Measurements from ENCODE around the gene RASA3.
"Not testable (repeated sequence)": the region's sequence is repeated elsewhere in the genome, so short reads cannot be mapped to it uniquely, and the experiment has no call there.

The RASA3 gene

DNA sequence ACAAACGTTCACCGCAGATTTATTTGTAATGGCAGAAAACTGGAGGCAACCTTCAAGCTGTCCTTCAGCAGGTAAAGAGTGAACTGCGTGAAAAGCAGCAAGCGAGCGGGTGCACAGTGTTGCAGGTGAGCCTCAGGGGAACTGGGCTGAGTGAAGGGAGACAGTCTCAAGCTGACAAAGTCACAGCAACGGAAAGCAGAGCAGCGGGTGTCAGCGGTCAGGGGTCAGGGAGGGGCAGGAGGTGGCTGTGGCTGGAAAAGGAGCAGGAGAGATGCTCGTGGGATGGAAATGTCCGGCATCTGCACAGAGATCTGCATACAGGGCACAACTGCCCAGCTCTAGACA, 8.5 kb upstream of the RASA3 start:
- DNase-seq (ENCODE audit: low read depth): no peak
- no peak overlapping the region for H3K4me3 ChIP-seq (ENCODE audit: low read depth, low read length)
- TF ChIP-seq, protein P1, sequence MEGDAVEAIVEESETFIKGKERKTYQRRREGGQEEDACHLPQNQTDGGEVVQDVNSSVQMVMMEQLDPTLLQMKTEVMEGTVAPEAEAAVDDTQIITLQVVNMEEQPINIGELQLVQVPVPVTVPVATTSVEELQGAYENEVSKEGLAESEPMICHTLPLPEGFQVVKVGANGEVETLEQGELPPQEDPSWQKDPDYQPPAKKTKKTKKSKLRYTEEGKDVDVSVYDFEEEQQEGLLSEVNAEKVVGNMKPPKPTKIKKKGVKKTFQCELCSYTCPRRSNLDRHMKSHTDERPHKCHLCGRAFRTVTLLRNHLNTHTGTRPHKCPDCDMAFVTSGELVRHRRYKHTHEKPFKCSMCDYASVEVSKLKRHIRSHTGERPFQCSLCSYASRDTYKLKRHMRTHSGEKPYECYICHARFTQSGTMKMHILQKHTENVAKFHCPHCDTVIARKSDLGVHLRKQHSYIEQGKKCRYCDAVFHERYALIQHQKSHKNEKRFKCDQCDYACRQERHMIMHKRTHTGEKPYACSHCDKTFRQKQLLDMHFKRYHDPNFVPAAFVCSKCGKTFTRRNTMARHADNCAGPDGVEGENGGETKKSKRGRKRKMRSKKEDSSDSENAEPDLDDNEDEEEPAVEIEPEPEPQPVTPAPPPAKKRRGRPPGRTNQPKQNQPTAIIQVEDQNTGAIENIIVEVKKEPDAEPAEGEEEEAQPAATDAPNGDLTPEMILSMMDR (conservative IDR thresholded peaks at IDR 0.05; ENCODE audit: low read depth, low read length): no peak

DNA sequence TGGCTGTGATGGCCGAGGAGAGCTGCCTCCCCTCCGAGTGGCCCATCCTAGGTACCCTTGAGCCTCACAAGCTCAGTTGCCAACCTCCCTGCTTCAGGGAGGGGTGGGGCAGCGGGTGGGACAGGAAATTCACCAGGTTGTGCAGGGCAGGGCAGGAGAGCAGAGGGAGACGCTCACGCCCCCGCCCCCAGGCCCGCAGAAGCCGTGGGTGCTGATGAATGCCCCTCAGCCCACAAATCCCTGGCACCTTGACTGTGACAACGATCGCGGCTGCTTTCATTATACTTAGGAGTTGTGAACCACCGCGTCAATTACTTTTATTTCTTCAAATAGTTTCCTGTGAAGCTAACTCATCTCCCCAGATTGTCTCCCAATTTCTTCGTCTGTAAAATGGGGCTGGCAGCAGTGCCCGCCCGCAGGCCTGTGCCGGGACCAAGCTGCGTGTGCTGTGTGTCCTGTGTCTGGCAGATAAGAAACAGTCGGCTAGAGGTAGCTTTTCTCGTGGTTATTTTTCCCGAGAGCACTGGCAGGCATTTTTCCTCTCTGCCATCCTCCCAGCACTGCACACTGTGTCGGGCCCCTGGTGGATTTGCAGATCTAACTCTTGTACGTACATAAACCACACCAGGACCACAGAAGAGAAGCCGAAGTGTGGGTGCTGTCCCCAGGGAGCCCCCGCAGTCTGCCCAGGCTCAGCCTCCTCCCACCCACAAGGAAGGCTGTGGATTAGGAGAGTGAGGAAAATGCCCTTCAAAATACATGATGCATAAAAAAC, 7.9 kb upstream of the RASA3 start:
- H3K4me3 ChIP-seq (ENCODE audit: low read depth, low read length): no peak overlapping the region
- DNase-seq (ENCODE audit: low read depth): no peak
- TF ChIP-seq, protein P1 (conservative IDR thresholded peaks at IDR 0.05; ENCODE audit: low read depth, low read length): no peak

DNA sequence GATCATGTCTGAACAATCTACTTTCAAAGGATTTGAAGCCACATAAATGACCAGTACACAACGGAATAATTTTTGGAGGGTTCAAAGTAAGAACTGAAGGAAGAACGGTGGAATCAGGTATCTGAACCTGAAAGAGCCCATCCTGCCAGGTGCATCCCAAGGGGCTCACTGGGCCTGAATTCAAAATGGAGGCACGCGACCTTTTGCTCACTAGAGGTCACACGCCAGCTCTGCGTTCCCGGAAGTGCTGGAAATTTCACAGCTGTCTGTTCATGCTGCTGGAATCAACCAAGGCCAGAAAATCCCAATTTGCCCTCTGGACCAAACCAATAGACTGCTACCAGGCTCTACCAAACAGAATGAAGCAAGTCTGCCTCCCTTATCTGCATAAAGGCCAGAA, 4.2 kb upstream of the RASA3 start:
- TF ChIP-seq, protein P1 (conservative IDR thresholded peaks at IDR 0.05; ENCODE audit: low read depth, low read length): no peak
- no peak overlapping the region for H3K4me3 ChIP-seq (ENCODE audit: low read depth, low read length)
- no peak for DNase-seq (ENCODE audit: low read depth)

DNA sequence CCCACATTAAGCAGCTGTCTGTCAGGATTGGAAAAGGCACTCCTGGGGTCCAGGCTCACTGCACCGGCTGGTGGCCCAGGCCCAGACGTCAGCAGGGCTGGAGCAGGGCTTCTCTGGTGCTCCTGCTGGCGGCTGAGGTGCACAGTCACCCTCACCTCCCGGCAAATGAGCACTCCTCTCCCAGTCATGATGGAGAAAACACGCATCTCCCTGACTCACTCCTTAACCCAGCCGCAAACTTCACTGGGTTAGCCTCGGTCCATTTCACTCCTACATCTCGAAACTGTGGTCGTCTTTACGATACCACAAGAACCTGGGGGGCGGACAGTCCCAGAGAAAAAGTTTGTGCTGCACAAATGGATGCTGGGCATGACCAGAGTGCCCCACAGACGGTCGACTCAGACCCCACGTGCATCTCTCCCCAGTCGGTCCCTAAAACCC, 3.3 kb upstream of the RASA3 start:
- no peak for DNase-seq (ENCODE audit: low read depth)
- H3K4me3 ChIP-seq (ENCODE audit: low read depth, low read length): no peak overlapping the region
- TF ChIP-seq, protein P1 (conservative IDR thresholded peaks at IDR 0.05; ENCODE audit: low read depth, low read length): no peak

DNA sequence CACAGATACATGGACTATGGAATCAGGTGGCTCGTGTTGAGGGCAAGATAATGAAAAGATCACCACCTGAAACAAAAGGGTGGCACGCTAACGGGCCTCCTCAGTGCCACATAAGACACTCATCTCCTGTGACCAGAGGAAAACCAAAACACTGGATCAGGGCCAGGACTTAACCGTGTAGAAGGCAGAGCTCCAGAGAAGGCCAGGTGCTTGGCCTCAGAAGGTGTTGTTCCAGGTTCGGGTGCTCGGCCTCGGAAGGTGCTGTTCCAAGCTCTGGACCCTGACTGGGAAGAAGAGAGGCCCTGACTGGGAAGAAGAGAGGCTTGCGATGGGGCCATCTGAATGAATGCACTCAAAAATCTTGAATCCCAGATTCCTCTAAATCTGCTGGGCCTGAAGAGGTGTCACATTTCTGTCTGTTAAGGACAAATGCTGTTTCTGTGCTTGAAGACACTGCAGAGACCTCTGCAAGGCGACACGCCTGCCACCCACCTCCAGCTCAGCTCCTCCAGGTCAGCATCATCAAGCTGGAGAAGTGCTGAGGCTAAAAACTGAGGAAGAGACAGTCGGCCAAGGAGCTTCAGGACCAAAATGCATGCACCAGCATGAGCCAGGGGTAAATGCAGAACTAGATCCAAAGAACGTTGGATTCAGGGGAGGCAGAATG, 2.7 kb upstream of the RASA3 start:
- no peak overlapping the region for H3K4me3 ChIP-seq (ENCODE audit: low read depth, low read length)
- no peak for DNase-seq (ENCODE audit: low read depth)
- TF ChIP-seq, protein P1 (conservative IDR thresholded peaks at IDR 0.05; ENCODE audit: low read depth, low read length): no peak

DNA sequence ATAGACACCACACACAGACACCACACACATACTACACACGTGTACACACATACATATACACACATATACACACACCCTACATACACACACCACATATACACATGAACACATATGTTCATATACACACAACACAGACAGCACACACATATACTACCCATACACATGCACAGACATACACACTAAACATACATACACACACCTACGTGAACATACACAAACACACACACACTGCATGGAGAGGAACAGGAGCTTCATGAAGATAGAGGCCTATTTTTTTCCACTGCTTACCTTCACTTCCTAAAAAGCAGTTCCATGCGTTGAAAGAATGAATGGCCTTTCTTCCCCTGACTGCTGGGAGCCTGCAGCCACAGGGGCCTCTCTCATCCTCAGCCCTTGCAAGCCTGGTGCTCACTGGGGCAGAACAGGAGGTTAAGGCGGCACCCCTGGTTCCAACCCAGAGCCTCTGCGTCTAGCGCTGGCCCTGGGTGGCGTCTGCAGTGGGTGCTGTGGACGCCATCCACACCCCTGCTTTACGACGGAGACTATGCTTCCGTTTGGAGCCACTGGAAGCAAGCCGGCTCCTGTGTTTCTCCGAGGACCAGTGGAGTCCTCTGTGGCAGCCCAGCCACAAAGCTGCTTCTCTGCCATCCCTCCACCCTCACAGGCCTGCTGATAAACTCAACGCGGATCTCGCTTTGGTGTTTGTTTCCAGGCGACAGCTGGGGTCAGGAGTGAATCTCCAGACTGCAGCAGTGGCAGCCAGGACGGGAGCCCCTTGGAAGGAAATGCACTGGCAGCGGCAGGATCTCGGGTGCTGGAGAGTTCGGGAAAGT, 1.9 kb upstream of the RASA3 start:
- H3K4me3 ChIP-seq (ENCODE audit: low read depth, low read length): no peak overlapping the region
- TF ChIP-seq, protein P1 (conservative IDR thresholded peaks at IDR 0.05; ENCODE audit: low read depth, low read length): no peak
- DNase-seq (ENCODE audit: low read depth): no peak

DNA sequence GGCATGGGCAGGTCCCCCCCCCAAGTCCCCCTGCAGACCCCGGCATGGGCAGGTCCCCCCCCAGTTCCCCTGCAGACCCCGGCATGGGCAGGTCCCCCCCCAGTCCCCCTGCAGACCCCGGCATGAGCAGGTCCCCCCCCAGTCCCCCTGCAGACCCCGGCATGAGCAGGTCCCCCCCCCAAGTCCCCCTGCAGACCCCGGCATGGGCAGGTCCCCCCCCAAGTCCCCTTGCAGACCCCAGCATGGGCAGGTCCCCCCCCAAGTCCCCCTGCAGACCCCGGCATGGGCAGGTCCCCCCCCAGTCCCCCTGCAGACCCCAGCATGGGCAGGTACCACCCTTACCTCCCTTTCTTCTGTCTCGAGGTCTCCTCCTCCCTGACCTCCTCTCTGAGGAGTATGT, 1.1 kb upstream of the RASA3 start:
- not testable (repeated sequence) for H3K4me3 ChIP-seq (ENCODE audit: low read depth, low read length); DNase-seq (ENCODE audit: low read depth)

DNA sequence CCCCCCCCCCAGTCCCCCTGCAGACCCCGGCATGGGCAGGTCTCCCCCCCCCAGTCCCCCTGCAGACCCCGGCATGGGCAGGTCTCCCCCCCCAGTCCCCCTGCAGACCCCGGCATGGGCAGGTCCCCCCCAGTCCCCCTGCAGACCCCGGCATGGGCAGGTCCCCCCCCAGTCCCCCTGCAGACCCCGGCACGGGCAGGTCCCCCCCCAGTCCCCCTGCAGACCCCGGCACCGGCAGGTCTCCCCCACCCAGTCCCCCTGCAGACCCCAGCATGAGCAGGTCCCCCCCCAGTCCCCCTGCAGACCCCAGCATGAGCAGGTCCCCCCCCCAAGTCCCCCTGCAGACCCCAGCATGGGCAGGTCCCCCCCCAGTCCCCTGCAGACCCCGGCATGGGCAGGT, 703 bp upstream of the RASA3 start:
- DNase-seq (ENCODE audit: low read depth); H3K4me3 ChIP-seq (ENCODE audit: low read depth, low read length): not testable (repeated sequence)

All from choroid plexus epithelial cell (primary cell).